HCT116 (cell line): ENCODE measurements around the gene ALK. TPM values are rescaled to one million over a fixed set of nuclear protein-coding genes. Genes with fewer than 3 reads are reported as not detected.

Experiments
- ATAC-seq: fragments of 200-7000 bp; cut with Tn5 transposase; 2 replicates; pipeline ENCODE4 v1.9.1; 2020; ENCODE audit warnings: mild to moderate bottlenecking, moderate library complexity
- BruUV-seq: library from RNA; stranded (reverse); fragments of 400-500 nt; replicated peaks from 2 replicates; lab custom pipeline; 2021; lab: Mats Ljungman, UMichigan
- CTCF ChIA-PET: fragments of 300-600 bp; sonication (Branson Sonifier 250); formaldehyde crosslinking; loops from one replicate; lab custom pipeline; 2021; ENCODE audit warnings: antibody characterized with exemption; lab: Charles Lee
- POLR2A ChIA-PET: fragments of 300-600, 350-600 bp; sonication (Branson Sonifier 250); formaldehyde crosslinking; loops from one replicate; lab custom pipeline; 2021; ENCODE audit warnings: antibody characterized with exemption; lab: Charles Lee
- RAD21 ChIA-PET, 2 experiments: fragments of 300-600 bp; sonication (Branson Sonifier 250); formaldehyde crosslinking; loops; one replicate each; lab custom pipeline; 2023; ENCODE audit warnings: low total read pairs in 2 of 2; ENCODE audit not compliant: uncharacterized antibody in 2 of 2, unreplicated experiment in 2 of 2, low non-redundant PET in 1 of 2; lab: Charles Lee
- DNase-seq: peaks from one replicate; pipeline ENCODE4 v3.0.0-alpha.2; 2010; ENCODE audit warnings: low read depth, low spot score
- H2AFZ ChIP-seq: fragments of 200-600 bp; shearing (Covaris generic), sonication (generic); 2 replicates; pipeline ENCODE4 v1.6.1; 2017; ENCODE audit warnings: low read depth, mixed run types, mixed read lengths, antibody characterized with exemption, low read length; ENCODE audit not compliant: poor library complexity, severe bottlenecking
- H3K27ac ChIP-seq: 2 replicates; pipeline ENCODE4 v1.5.1; 2012; ENCODE audit warnings: low read depth, low read length
- H3K27me3 ChIP-seq: fragments of 200-600 bp; sonication (generic); 2 replicates; pipeline ENCODE4 v1.6.1; 2016; ENCODE audit warnings: mixed run types, low read length, mixed read lengths; ENCODE audit not compliant: insufficient read depth
- H3K36me3 ChIP-seq, 2 experiments: fragments of 200-500 bp in 1 of 2; fragments of 200-600 bp in 1 of 2; sonication (Bioruptor generic) in 1 of 2; sonication (generic) in 1 of 2; 2 replicates each; pipeline versions ENCODE4 v1.5.1 to v1.6.1; 2014 to 2016; ENCODE audit warnings: low read length in 2 of 2, inconsistent platforms in 1 of 2, mixed read lengths in 1 of 2, mixed run types in 1 of 2; ENCODE audit not compliant: insufficient read depth in 2 of 2, control insufficient read depth in 1 of 2
- H3K4me1 ChIP-seq, 2 experiments: fragments of 200-600 bp in 1 of 2; sonication (generic) in 1 of 2; 2 replicates each; pipeline versions ENCODE4 v1.5.1 to v1.6.1; 2012 to 2017; ENCODE audit warnings: low read length in 2 of 2, inconsistent platforms in 1 of 2, mild to moderate bottlenecking in 1 of 2, mixed read lengths in 1 of 2, mixed run types in 1 of 2, moderate library complexity in 1 of 2; ENCODE audit not compliant: insufficient read depth in 2 of 2, control insufficient read depth in 1 of 2
- H3K4me2 ChIP-seq: fragments of 200-600 bp; sonication (generic); 2 replicates; pipeline ENCODE4 v1.6.1; 2017; ENCODE audit warnings: mixed run types, low read length, mixed read lengths
- H3K4me3 ChIP-seq, 2 experiments: fragments of 200-600 bp in 1 of 2; sonication (generic) in 1 of 2; replicated peaks in 1 of 2; 2 replicates each; pipeline ENCODE4 v1.5.1; 2011 to 2016; ENCODE audit warnings: low read length in 2 of 2, control low read depth in 1 of 2, low read depth in 1 of 2, mild to moderate bottlenecking in 1 of 2, mixed read lengths in 1 of 2, mixed run types in 1 of 2
- H3K79me2 ChIP-seq: fragments of 200-600 bp; sonication (generic); 2 replicates; pipeline ENCODE4 v1.6.1; 2017; ENCODE audit warnings: mild to moderate bottlenecking, mixed run types, low read length, moderate library complexity, mixed read lengths; ENCODE audit not compliant: insufficient read depth
- H3K9ac ChIP-seq: fragments of 200-600 bp; sonication (generic); 2 replicates; pipeline ENCODE4 v1.6.1; 2016; ENCODE audit warnings: low read length, mixed read lengths
- H3K9me2 ChIP-seq: fragments of 200-600 bp; sonication (generic), shearing (Covaris generic); 2 replicates; pipeline ENCODE4 v1.6.1; 2017; ENCODE audit warnings: mixed run types, mild to moderate bottlenecking, moderate library complexity; ENCODE audit not compliant: insufficient read depth
- H3K9me3 ChIP-seq, 2 experiments: fragments of 200-500 bp in 1 of 2; fragments of 200-600 bp in 1 of 2; sonication (Bioruptor generic) in 1 of 2; sonication (generic) in 1 of 2; 2 replicates each; pipeline ENCODE4 v1.6.1; 2014 to 2017; ENCODE audit warnings: low read length in 2 of 2, mixed read lengths in 2 of 2, inconsistent platforms in 1 of 2, low read depth in 1 of 2, mild to moderate bottlenecking in 1 of 2, mixed run types in 1 of 2, moderate library complexity in 1 of 2; ENCODE audit not compliant: control insufficient read depth in 1 of 2, insufficient read depth in 1 of 2
- H4K20me1 ChIP-seq: fragments of 200-600 bp; sonication (generic), shearing (Covaris generic); 2 replicates; pipeline ENCODE4 v1.6.1; 2017; ENCODE audit warnings: mixed run types, mild to moderate bottlenecking, moderate library complexity; ENCODE audit not compliant: insufficient read depth
- EGR1 ChIP-seq: IDR thresholded peaks from 2 replicates; pipeline ENCODE4 v1.6.1; 2012; ENCODE audit warnings: low read depth
- EZH2phosphoT487 ChIP-seq: fragments of 200-600 bp; IDR thresholded peaks from 2 replicates; pipeline ENCODE4 v1.6.1; 2018; ENCODE audit warnings: antibody characterized with exemption, borderline replicate concordance
- POLR2AphosphoS5 ChIP-seq: IDR thresholded peaks from 2 replicates; pipeline ENCODE4 v1.6.1; 2011; ENCODE audit warnings: mild to moderate bottlenecking, low read depth, low read length, moderate library complexity
- TCF7L2 ChIP-seq: IDR thresholded peaks from 2 replicates; pipeline ENCODE4 v1.7.0; 2011; ENCODE audit warnings: borderline replicate concordance, inconsistent platforms; ENCODE audit not compliant: insufficient read depth, insufficient read length; ENCODE audit errors: extremely low read depth
- intact Hi-C: fragments of 100-400 bp; cut with micrococcal nuclease; formaldehyde crosslinking; loops from 2 replicates; pipeline ENCODE4 v1.10.0; 2022
- total RNA-seq: library from RNA; stranded (reverse); gene quantifications from one replicate; pipeline ENCODE4 v1.2.1, GENCODE V29; 2021; ENCODE audit not compliant: unreplicated experiment
- TF ChIP-seq, protein P1 (sequence below): IDR thresholded peaks from 2 replicates; pipeline ENCODE4 v1.6.1; 2011; ENCODE audit warnings: mild to moderate bottlenecking, low read length, moderate library complexity; ENCODE audit not compliant: insufficient replicate concordance; ENCODE audit errors: extremely low read depth
- TF ChIP-seq, protein P2 (sequence below), 3 experiments: fragments of 200-600 bp in 1 of 3; sonication (generic) in 1 of 3; IDR thresholded peaks in 2 of 3; conservative IDR thresholded peaks in 1 of 3; 2 replicates each; pipeline ENCODE4 v1.5.1; 2012 to 2017; ENCODE audit warnings: low read depth in 2 of 3, low read length in 2 of 3, antibody characterized with exemption in 1 of 3, borderline replicate concordance in 1 of 3, control low read depth in 1 of 3, mild to moderate bottlenecking in 1 of 3, mixed read lengths in 1 of 3, mixed run types in 1 of 3, moderate library complexity in 1 of 3; ENCODE audit not compliant: insufficient read depth in 1 of 3

The ALK gene
- total RNA-seq, 1 experiment from 2014 or later, result not detected

DNA sequence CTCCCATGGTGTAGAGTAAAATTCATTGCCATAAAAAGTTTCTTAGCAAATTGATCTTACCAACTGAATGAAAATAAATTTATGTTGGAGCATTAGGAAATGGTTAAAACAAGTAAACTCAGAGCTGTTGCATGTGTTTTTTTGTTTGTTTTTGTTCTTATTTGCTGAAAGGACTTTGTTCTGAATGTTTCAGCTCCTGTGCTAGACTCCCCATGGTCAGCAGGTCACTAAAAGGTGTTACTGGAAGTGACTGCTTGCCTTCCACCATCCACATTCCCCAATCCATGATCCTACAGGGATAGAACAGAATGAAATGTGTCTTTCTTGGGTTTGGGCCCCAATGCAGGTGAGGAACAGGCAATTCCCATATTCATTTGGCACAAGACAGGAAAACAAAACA, 101.8 kb downstream of the ALK start:
- Histone ChIP-seq H3K4me3 (no peak overlapping the region), H3K9me2 (no peaks in the 10 kb centered on the region), H3K27me3 (peaks cover 51% of the 10 kb centered on the region), H3K4me1 (no peaks in the 10 kb centered on the region), H2AFZ (no peak overlapping the region), H3K36me3 (no peaks in the 10 kb centered on the region), H3K9ac (no peak overlapping the region), H3K4me2 (no peak overlapping the region), H3K27ac (no peak overlapping the region), H3K9me3 (no peaks in the 10 kb centered on the region), H4K20me1 (no peaks in the 10 kb centered on the region), H3K79me2 (no peaks in the 10 kb centered on the region)
- no peak for ATAC-seq
- BruUV-seq, result no TSS peak
- TF ChIP-seq POLR2AphosphoS5 (no peak), EGR1 (no peak), TCF7L2 (no peak), EZH2phosphoT487 (no peak)
- TF ChIP-seq, protein P1, sequence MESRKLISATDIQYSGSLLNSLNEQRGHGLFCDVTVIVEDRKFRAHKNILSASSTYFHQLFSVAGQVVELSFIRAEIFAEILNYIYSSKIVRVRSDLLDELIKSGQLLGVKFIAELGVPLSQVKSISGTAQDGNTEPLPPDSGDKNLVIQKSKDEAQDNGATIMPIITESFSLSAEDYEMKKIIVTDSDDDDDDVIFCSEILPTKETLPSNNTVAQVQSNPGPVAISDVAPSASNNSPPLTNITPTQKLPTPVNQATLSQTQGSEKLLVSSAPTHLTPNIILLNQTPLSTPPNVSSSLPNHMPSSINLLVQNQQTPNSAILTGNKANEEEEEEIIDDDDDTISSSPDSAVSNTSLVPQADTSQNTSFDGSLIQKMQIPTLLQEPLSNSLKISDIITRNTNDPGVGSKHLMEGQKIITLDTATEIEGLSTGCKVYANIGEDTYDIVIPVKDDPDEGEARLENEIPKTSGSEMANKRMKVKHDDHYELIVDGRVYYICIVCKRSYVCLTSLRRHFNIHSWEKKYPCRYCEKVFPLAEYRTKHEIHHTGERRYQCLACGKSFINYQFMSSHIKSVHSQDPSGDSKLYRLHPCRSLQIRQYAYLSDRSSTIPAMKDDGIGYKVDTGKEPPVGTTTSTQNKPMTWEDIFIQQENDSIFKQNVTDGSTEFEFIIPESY, result no peak
- TF ChIP-seq, protein P2, sequence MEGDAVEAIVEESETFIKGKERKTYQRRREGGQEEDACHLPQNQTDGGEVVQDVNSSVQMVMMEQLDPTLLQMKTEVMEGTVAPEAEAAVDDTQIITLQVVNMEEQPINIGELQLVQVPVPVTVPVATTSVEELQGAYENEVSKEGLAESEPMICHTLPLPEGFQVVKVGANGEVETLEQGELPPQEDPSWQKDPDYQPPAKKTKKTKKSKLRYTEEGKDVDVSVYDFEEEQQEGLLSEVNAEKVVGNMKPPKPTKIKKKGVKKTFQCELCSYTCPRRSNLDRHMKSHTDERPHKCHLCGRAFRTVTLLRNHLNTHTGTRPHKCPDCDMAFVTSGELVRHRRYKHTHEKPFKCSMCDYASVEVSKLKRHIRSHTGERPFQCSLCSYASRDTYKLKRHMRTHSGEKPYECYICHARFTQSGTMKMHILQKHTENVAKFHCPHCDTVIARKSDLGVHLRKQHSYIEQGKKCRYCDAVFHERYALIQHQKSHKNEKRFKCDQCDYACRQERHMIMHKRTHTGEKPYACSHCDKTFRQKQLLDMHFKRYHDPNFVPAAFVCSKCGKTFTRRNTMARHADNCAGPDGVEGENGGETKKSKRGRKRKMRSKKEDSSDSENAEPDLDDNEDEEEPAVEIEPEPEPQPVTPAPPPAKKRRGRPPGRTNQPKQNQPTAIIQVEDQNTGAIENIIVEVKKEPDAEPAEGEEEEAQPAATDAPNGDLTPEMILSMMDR (IDR thresholded peaks at IDR 0.05 in 2 of 3, conservative IDR thresholded peaks at IDR 0.05 in 1 of 3; ENCODE audit: borderline replicate concordance in 1 of 3, insufficient read depth in 1 of 3, low read depth in 2 of 3, low read length in 2 of 3), result no peak
- ChIA-PET CTCF (no interaction called here), RAD21 (no interaction called here), POLR2A (no interaction called here)
- DNase-seq, result no peak
- intact Hi-C loops, result no loop called here
